H9 (cell line): Measurements from ENCODE around the gene SMARCD3. TPM values are rescaled to one million over a fixed set of nuclear protein-coding genes. Genes with fewer than 3 reads are reported as not detected.

ENCODE experiments used
- DNase-seq: peaks from one replicate; pipeline ENCODE4 v3.0.0-alpha.2; 2017
- H2AFZ ChIP-seq: one replicate; pipeline ENCODE4 v1.6.1; 2013; ENCODE audit warnings: mild to moderate bottlenecking, low read length, control low read depth, moderate library complexity
- H2AK5ac ChIP-seq: 2 replicates; pipeline ENCODE4 v1.6.1; 2013; ENCODE audit warnings: low read length, control low read depth, mixed read lengths; ENCODE audit not compliant: insufficient read length
- H2BK120ac ChIP-seq: one replicate; pipeline ENCODE4 v1.6.1; 2013; ENCODE audit warnings: low read depth, mild to moderate bottlenecking, low read length, control low read depth, inconsistent platforms; ENCODE audit not compliant: poor library complexity, severe bottlenecking
- H2BK12ac ChIP-seq: 2 replicates; pipeline ENCODE4 v1.6.1; 2013; ENCODE audit warnings: low read length, control low read depth, mixed read lengths, low read depth; ENCODE audit not compliant: insufficient read length
- H2BK15ac ChIP-seq: 2 replicates; pipeline ENCODE4 v1.6.1; 2013; ENCODE audit warnings: low read depth, low read length, control low read depth
- H2BK20ac ChIP-seq: one replicate; pipeline ENCODE4 v1.6.1; 2013; ENCODE audit warnings: low read depth, mild to moderate bottlenecking, low read length, control low read depth, inconsistent platforms; ENCODE audit not compliant: poor library complexity, severe bottlenecking
- H2BK5ac ChIP-seq: 2 replicates; pipeline ENCODE4 v1.6.1; 2013; ENCODE audit warnings: low read length, control low read depth, mixed read lengths; ENCODE audit not compliant: insufficient read length
- H3K14ac ChIP-seq: 2 replicates; pipeline ENCODE4 v1.6.1; 2013; ENCODE audit warnings: low read length, control low read depth; ENCODE audit not compliant: insufficient read depth
- H3K18ac ChIP-seq: 2 replicates; pipeline ENCODE4 v1.6.1; 2013; ENCODE audit warnings: low read depth, mild to moderate bottlenecking, mixed read lengths, low read length, control low read depth; ENCODE audit not compliant: insufficient read length
- H3K23ac ChIP-seq: 2 replicates; pipeline ENCODE4 v1.6.1; 2013; ENCODE audit warnings: low read length, control low read depth, mixed read lengths, low read depth; ENCODE audit not compliant: insufficient read length
- H3K23me2 ChIP-seq: 2 replicates; pipeline ENCODE4 v1.6.1; 2013; ENCODE audit warnings: low read depth, mild to moderate bottlenecking, mixed read lengths, low read length, control low read depth; ENCODE audit not compliant: insufficient read length, poor library complexity, severe bottlenecking
- H3K27ac ChIP-seq: 2 replicates; pipeline ENCODE4 v1.5.1; 2013; ENCODE audit warnings: low read length, control low read depth, mixed read lengths, low read depth; ENCODE audit not compliant: insufficient read length
- H3K27me3 ChIP-seq: 2 replicates; pipeline ENCODE4 v1.6.1; 2013; ENCODE audit warnings: low read length, control low read depth, inconsistent platforms; ENCODE audit not compliant: insufficient read depth
- H3K4ac ChIP-seq: 2 replicates; pipeline ENCODE4 v1.6.1; 2013; ENCODE audit warnings: low read depth, mild to moderate bottlenecking, control low read depth, inconsistent platforms, low read length, moderate library complexity
- H3K4me1 ChIP-seq: 2 replicates; pipeline ENCODE4 v1.6.1; 2013; ENCODE audit warnings: low read length, control low read depth, inconsistent platforms; ENCODE audit not compliant: insufficient read depth
- H3K4me2 ChIP-seq: 2 replicates; pipeline ENCODE4 v1.6.1; 2013; ENCODE audit warnings: low read length, control low read depth, mixed read lengths; ENCODE audit not compliant: insufficient read length, insufficient read depth
- H3K56ac ChIP-seq: 2 replicates; pipeline ENCODE4 v1.6.1; 2013; ENCODE audit warnings: low read depth, mild to moderate bottlenecking, mixed read lengths, low read length, control low read depth; ENCODE audit not compliant: insufficient read length
- H3K79me1 ChIP-seq: 2 replicates; pipeline ENCODE4 v1.6.1; 2013; ENCODE audit warnings: low read depth, mild to moderate bottlenecking, moderate library complexity, low read length, control low read depth, inconsistent platforms; ENCODE audit not compliant: insufficient read depth, poor library complexity, severe bottlenecking
- H3K79me2 ChIP-seq: 2 replicates; pipeline ENCODE4 v1.6.1; 2013; ENCODE audit warnings: low read length, control low read depth, inconsistent platforms; ENCODE audit not compliant: insufficient read depth
- H3K9ac ChIP-seq: 2 replicates; pipeline ENCODE4 v1.6.1; 2013; ENCODE audit warnings: low read length, control low read depth, mixed read lengths; ENCODE audit not compliant: insufficient read length; ENCODE audit errors: extremely low read depth
- H3K9me3 ChIP-seq: one replicate; pipeline ENCODE4 v1.6.1; 2013; ENCODE audit warnings: low read depth, low read length, inconsistent platforms; ENCODE audit not compliant: control insufficient read depth
- H3T11ph ChIP-seq: one replicate; pipeline ENCODE4 v1.6.1; 2013; ENCODE audit warnings: mild to moderate bottlenecking, low read length, control low read depth, inconsistent platforms
- H4K20me1 ChIP-seq: one replicate; pipeline ENCODE4 v1.6.1; 2013; ENCODE audit not compliant: control insufficient read depth, insufficient read length, insufficient read depth
- H4K5ac ChIP-seq: 2 replicates; pipeline ENCODE4 v1.6.1; 2013; ENCODE audit warnings: low read depth, mild to moderate bottlenecking, mixed read lengths, low read length, control low read depth; ENCODE audit not compliant: insufficient read length
- H4K8ac ChIP-seq: replicated peaks from 2 replicates; pipeline ENCODE4 v1.6.1; 2013; ENCODE audit warnings: low read length, control low read depth, mixed read lengths, low read depth; ENCODE audit not compliant: insufficient read length
- H4K91ac ChIP-seq: 2 replicates; pipeline ENCODE4 v1.6.1; 2013; ENCODE audit warnings: low read depth, mild to moderate bottlenecking, moderate library complexity, mixed read lengths, low read length, control low read depth; ENCODE audit not compliant: insufficient read length
- H3K27ac Mint-ChIP-seq, 3 experiments: 2 replicates in 2 of 3; 3 replicates in 1 of 3; pipeline ENCODE4 v1.8.0; 2020 to 2021; ENCODE audit warnings: mixed read lengths in 3 of 3, mild to moderate bottlenecking in 1 of 3, moderate library complexity in 1 of 3
- H3K27me3 Mint-ChIP-seq: 2 replicates; pipeline ENCODE4 v1.8.0; 2021; ENCODE audit warnings: low read depth, mild to moderate bottlenecking, moderate library complexity, mixed read lengths
- H3K36me3 Mint-ChIP-seq, 3 experiments: 2 replicates in 2 of 3; 3 replicates in 1 of 3; pipeline ENCODE4 v1.8.0; 2020 to 2021; ENCODE audit warnings: low read depth in 3 of 3, mixed read lengths in 3 of 3; ENCODE audit not compliant: insufficient read depth in 1 of 3
- H3K4me1 Mint-ChIP-seq, 2 experiments: 2 replicates each; pipeline ENCODE4 v1.8.0; 2020; ENCODE audit warnings: mixed read lengths in 2 of 2
- H3K4me3 Mint-ChIP-seq, 2 experiments: 2 replicates in 1 of 2; 3 replicates in 1 of 2; pipeline ENCODE4 v1.8.0; 2020 to 2021; ENCODE audit warnings: mild to moderate bottlenecking in 2 of 2, mixed read lengths in 2 of 2, moderate library complexity in 1 of 2
- H3K9me3 Mint-ChIP-seq, 2 experiments: 2 replicates in 1 of 2; 3 replicates in 1 of 2; pipeline ENCODE4 v1.8.0; 2020; ENCODE audit warnings: mild to moderate bottlenecking in 2 of 2, mixed read lengths in 2 of 2, moderate library complexity in 1 of 2
- WGBS: extraction: QIAGEN DNeasy Blood & Tissue Kit; methylation state at CpG from one replicate; pipeline ENCODE4 v1.1.7; 2013; ENCODE audit warnings: missing lambda C conversion rate, low lambda C conversion rate, mixed read lengths; ENCODE audit not compliant: insufficient read length; ENCODE audit errors: extremely low coverage; 5-methylcytosine and 5-hydroxymethylcytosine counted together
- total RNA-seq: library from RNA; stranded (reverse); gene quantifications from 2 replicates; pipeline ENCODE4 v1.2.1, GENCODE V29; 2021
- TF ChIP-seq, protein P1 (sequence below): fragments of 200-600 bp; sonication (generic); conservative IDR thresholded peaks from 3 replicates; pipeline ENCODE4 v1.8.0; 2021; ENCODE audit warnings: antibody characterized with exemption, mild to moderate bottlenecking

Gene SMARCD3
- total RNA-seq, 1 experiment from 2014 or later, result 5.0 TPM

- Histone ChIP-seq H2BK12ac (no peak overlapping the region), H3K9me3 (no peaks in the 10 kb centered on the region), H3K4ac (no peak overlapping the region), H3K18ac (no peak overlapping the region), H3K4me2 (no peak overlapping the region), H3K27me3 (no peaks in the 10 kb centered on the region), H3K23ac (no peak overlapping the region), H3K9ac (no peak overlapping the region), H3K4me1 (no peaks in the 10 kb centered on the region; the same call in 1 of the 2 replicates), H4K91ac (no peak overlapping the region), H4K20me1 (peaks cover 3% of the 10 kb centered on the region), H2BK15ac (no peak overlapping the region), H3K79me2 (no peaks in the 10 kb centered on the region), H3K27ac (no peak overlapping the region), H2BK5ac (no peak overlapping the region), H2AK5ac (no peak overlapping the region), H3T11ph (no peak overlapping the region), H2BK20ac (no peak overlapping the region), H3K56ac (no peak overlapping the region), H2AFZ (no peak overlapping the region), H4K8ac (no peak overlapping the region), H3K23me2 (no peaks in the 10 kb centered on the region), H3K79me1 (no peaks in the 10 kb centered on the region), H4K5ac (no peak overlapping the region), H3K14ac (no peak overlapping the region), H2BK120ac (no peak overlapping the region)
- H3K9me3 Mint-ChIP-seq, result no peaks in the 10 kb centered on the region
- TF ChIP-seq, protein P1, sequence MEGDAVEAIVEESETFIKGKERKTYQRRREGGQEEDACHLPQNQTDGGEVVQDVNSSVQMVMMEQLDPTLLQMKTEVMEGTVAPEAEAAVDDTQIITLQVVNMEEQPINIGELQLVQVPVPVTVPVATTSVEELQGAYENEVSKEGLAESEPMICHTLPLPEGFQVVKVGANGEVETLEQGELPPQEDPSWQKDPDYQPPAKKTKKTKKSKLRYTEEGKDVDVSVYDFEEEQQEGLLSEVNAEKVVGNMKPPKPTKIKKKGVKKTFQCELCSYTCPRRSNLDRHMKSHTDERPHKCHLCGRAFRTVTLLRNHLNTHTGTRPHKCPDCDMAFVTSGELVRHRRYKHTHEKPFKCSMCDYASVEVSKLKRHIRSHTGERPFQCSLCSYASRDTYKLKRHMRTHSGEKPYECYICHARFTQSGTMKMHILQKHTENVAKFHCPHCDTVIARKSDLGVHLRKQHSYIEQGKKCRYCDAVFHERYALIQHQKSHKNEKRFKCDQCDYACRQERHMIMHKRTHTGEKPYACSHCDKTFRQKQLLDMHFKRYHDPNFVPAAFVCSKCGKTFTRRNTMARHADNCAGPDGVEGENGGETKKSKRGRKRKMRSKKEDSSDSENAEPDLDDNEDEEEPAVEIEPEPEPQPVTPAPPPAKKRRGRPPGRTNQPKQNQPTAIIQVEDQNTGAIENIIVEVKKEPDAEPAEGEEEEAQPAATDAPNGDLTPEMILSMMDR, result no peak
- no peak for DNase-seq
- H3K4me1 Mint-ChIP-seq, result peaks cover 3 to 5% of the 10 kb centered on the region in 2 experiments
- no peak overlapping the region for H3K27ac Mint-ChIP-seq
- no peaks in the 10 kb centered on the region; a peak in 1 of 7 replicates for H3K36me3 Mint-ChIP-seq
- H3K27me3 Mint-ChIP-seq, result peaks cover 47% of the 10 kb centered on the region
- no CpG with 5 or more reads among the region's 4 CpGs for WGBS
- no peak overlapping the region for H3K4me3 Mint-ChIP-seq
These were observed 46.7 kb downstream of the SMARCD3 start for GRCh38 chr7:151201751-151202150.
